Thoracic aorta endothelial cell (primary cell): ENCODE data around the gene STX1B. TPM values are rescaled to one million over a fixed set of nuclear protein-coding genes. Genes with fewer than 3 reads are reported as not detected.

Experiments
- small RNA-seq: library from RNA; depleted of rRNA; stranded (forward); fragments of <200 nt; gene quantifications from one replicate; pipeline ENCODE3, GENCODE V24; 2012
- total RNA-seq: library from RNA; depleted of rRNA; stranded (reverse); fragments of >200 nt; gene quantifications from 2 replicates; pipeline ENCODE4 v1.2.3, GENCODE V29; 2012

Gene STX1B
- total RNA-seq: 0.27 and 0.36 TPM in 2 replicates

GRCh38 chr16:31010585-31011325, at the start of gene STX1B:
STX1B (minus strand) TSS chr16:31010638; CDS start chr16:31010396, 242 bp downstream.

DNA sequence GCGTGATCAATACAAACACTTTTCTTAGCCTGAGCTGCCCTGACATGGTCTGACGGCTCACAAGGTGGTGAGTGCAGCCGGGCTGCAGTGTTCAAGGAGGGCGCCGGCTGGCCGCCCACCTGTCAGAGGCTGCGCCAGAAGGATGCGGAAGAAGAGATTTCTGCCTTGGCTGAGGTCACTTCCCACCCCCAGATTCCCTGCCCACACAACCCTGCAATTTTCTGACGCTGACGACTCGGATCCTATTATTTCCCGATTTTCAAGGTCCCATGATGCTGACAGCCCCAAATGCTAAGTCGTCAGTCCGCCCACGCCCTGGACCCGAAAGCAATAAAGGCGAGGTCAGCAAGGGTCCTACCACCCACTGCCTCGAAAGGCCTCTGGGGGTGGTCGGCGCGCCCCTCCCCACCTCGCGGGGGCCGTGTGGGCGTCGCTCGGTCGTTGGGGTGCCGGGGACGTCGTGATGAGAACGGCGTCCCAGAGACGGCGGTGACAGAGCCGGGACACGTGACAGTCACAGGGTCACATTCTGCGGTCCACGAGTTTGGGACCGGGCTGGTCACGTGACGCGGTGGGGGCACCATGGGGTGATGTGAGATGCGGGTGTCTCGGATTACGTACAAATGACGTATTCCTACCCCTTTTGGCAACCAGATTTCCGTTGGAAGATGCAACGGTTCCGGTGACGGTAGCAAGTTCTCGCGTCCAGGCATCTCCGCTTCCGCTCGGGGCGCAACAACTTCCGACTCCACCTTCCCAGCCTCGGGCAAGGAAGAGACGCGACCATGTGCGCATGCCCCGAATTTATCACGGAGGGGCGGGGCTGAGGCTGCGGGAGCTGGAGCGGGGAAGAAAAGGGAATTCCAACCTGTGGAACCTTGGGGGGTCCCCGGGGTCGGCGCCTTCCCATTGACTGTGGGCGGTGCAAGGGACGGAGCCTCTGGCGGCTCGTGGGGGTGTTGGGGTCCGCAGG, 22.6 kb upstream of the STX1B start, which contains the start of gene STX4:
Gene STX4 (plus strand): TSS at position 823 of the 973 bp plus-strand sequence. CDS start 248 bp downstream, outside the sequence.

GRCh38 chr16:30984669-30985400, 25.6 kb downstream of the STX1B start, which contains the start of gene HSD3B7:
HSD3B7 (plus strand) TSS chr16:30985207; CDS start chr16:30985659, 452 bp downstream.

GRCh38 chr16:30957456-30958174, 52.8 kb downstream of the STX1B start, which contains the start of gene SETD1A:
SETD1A (plus strand) TSS chr16:30957754; CDS start chr16:30958732, 978 bp downstream.

DNA sequence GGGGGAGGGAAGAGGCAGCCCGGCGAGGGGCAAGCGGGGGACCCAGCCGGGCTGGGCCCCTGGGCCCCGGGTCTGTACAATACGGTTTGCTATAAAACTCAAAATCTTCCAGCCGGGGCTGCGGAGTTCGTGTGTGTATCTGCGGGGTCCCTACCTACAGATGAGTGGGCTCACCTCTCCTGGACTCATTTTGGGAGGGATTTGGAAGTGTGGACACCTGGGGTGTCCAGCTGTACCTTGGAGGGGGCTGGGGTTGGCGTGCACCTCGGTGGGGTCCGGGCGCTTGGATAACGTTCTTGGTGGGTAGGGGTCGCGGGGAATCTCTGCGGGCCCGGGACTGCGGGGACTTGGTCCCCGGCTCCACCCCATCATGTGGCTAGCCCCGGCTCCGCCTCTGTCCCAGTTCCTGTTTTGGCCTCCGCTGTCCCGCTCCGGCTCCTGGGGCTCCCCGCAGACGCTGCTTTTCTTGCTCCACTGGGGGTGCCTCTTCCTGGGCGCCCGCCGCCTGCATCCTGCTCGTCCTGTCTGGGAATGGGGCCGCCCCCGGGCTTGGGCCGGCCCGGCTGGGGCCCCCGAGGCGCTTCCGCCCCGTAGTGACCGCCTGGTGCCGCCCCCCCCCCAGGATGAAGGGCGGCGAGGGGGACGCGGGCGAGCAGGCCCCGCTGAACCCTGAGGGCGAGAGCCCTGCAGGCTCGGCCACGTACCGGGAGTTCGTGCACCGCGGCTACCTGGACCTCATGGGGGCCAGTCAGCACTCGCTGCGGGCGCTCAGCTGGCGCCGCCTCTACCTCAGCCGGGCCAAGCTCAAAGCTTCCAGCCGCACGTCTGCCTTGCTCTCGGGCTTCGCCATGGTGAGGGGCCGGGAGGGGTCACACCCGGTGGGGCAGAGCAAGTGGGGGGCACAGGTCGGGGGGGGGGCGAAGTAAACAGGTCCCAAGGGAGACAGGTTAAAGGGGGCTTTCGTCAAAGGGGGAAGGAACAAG, 61.5 kb downstream of the STX1B start, which contains the start of gene ORAI3:
Gene ORAI3 (plus strand): TSS at position 402 of the 983 bp plus-strand sequence. CDS start 222 bp downstream, at position 624.

Small RNA genes lying within 50 kb of the gene (small RNA-seq; reads per million reads assigned to genes)
- gene AC135048.1: not detected

Other genes with a start within 250 kb of the STX1B start
- 1.5 and 1.7 TPM in 2 replicates for gene CFAP119, start 248.6 kb downstream of the STX1B start, total RNA-seq
- 85.9 and 91.9 TPM in 2 replicates for gene RNF40, start 248.3 kb downstream of the STX1B start, total RNA-seq
- gene ZNF629, start 223.4 kb downstream of the STX1B start, total RNA-seq: 10.6 and 11.6 TPM in 2 replicates
- gene BCL7C, start 116.6 kb downstream of the STX1B start, total RNA-seq: 21.2 and 25.9 TPM in 2 replicates
- gene CTF1, start 114.0 kb downstream of the STX1B start, total RNA-seq: 0.13 and 0.14 TPM in 2 replicates
- 20.6 and 33.5 TPM in 2 replicates for gene FBXL19, start 87.1 kb downstream of the STX1B start, total RNA-seq
- gene ORAI3, start 61.6 kb downstream of the STX1B start, total RNA-seq: 13.0 and 16.7 TPM in 2 replicates
- 7.0 and 7.8 TPM in 2 replicates for gene SETD1A, start 52.9 kb downstream of the STX1B start, total RNA-seq
- gene HSD3B7, start 25.4 kb downstream of the STX1B start, total RNA-seq: 3.7 and 4.7 TPM in 2 replicates
- 22.2 and 26.3 TPM in 2 replicates for gene STX4, start 22.9 kb upstream of the STX1B start, total RNA-seq
- 6.6 and 8.9 TPM in 2 replicates for gene ZNF668, start 63.6 kb upstream of the STX1B start, total RNA-seq
- 12.2 and 15.3 TPM in 2 replicates for gene ZNF646, start 63.8 kb upstream of the STX1B start, total RNA-seq
- gene PRSS53, start 78.3 kb upstream of the STX1B start, total RNA-seq: 1.1 and 1.5 TPM in 2 replicates
- 65.3 and 77.1 TPM in 2 replicates for gene VKORC1, start 84.2 kb upstream of the STX1B start, total RNA-seq
- gene BCKDK, start 97.7 kb upstream of the STX1B start, total RNA-seq: 42.0 and 51.4 TPM in 2 replicates
- gene KAT8, start 107.0 kb upstream of the STX1B start, total RNA-seq: 24.1 and 31.4 TPM in 2 replicates
- not detected in 2 replicates for gene PRSS8, start 125.1 kb upstream of the STX1B start, total RNA-seq
- gene PRSS36, start 139.4 kb upstream of the STX1B start, total RNA-seq: 0.13 and 0.14 TPM in 2 replicates
- 87.8 and 92.3 TPM in 2 replicates for gene FUS, start 169.5 kb upstream of the STX1B start, total RNA-seq
- 28.4 and 51.2 TPM in 2 replicates for gene PYCARD, start 192.1 kb upstream of the STX1B start, total RNA-seq
- not detected in 2 replicates for gene TRIM72, start 203.5 kb upstream of the STX1B start, total RNA-seq
- gene PYDC1, start 206.5 kb upstream of the STX1B start, total RNA-seq: not detected in 2 replicates
- not detected in 2 replicates for gene ITGAM, start 249.3 kb upstream of the STX1B start, total RNA-seq